CD1c-positive myeloid dendritic cell (primary cell): ENCODE data around the gene SCAP.
"Not testable (repeated sequence)": the region's sequence is repeated elsewhere in the genome, so short reads cannot be mapped to it uniquely, and the experiment has no call there.

Source experiments
- DNase-seq: peaks from one replicate; pipeline ENCODE4 v3.0.0-alpha.2; 2016; ENCODE audit errors: extremely low spot score

Gene SCAP

GRCh38 chr3:47399531-47400270, 76.0 kb downstream of the SCAP start:
- DNase-seq, result peak; percentile 39

- DNase-seq, result no peak
Measured at GRCh38 chr3:47399016-47399415, 76.7 kb downstream of the SCAP start.

GRCh38 chr3:47398228-47398627, 77.5 kb downstream of the SCAP start:
- DNase-seq, result no peak

GRCh38 chr3:47394881-47395280, 80.9 kb downstream of the SCAP start:
- DNase-seq, result no peak

GRCh38 chr3:47394140-47394870, 81.4 kb downstream of the SCAP start:
- no peak for DNase-seq

GRCh38 chr3:47392933-47393332, 82.8 kb downstream of the SCAP start:
- no peak for DNase-seq

GRCh38 chr3:47385796-47386195, 89.9 kb downstream of the SCAP start:
- no peak for DNase-seq

GRCh38 chr3:47385007-47385406, 90.7 kb downstream of the SCAP start:
- DNase-seq, result no peak

GRCh38 chr3:47384425-47384824, 91.3 kb downstream of the SCAP start:
- no peak for DNase-seq

GRCh38 chr3:47381317-47382157, 94.2 kb downstream of the SCAP start:
- peak; percentile 91 for DNase-seq

- peak; percentile 100 for DNase-seq
Measured at GRCh38 chr3:47380601-47381316, 95.0 kb downstream of the SCAP start, which contains the start of gene PTPN23. Gene PTPN23 (plus strand): TSS chr3:47381021. CDS start chr3:47381097, 76 bp downstream.

- no peak for DNase-seq
Measured at GRCh38 chr3:47380026-47380600, 95.6 kb downstream of the SCAP start.

- DNase-seq, result no peak
Measured at GRCh38 chr3:47379411-47379899, 96.3 kb downstream of the SCAP start.

GRCh38 chr3:47378869-47379268, 96.9 kb downstream of the SCAP start:
- DNase-seq, result no peak

- DNase-seq, result peak; percentile 49
Measured at GRCh38 chr3:47377186-47377585, 98.6 kb downstream of the SCAP start.

- no peak for DNase-seq
Measured at GRCh38 chr3:47376393-47376792, 99.3 kb downstream of the SCAP start.

- no peak for DNase-seq
Measured at GRCh38 chr3:47374587-47374986, 101.2 kb downstream of the SCAP start.

GRCh38 chr3:47370887-47371697, 104.6 kb downstream of the SCAP start:
- DNase-seq, result peak; percentile 19

GRCh38 chr3:47370020-47370419, 105.7 kb downstream of the SCAP start:
- DNase-seq, result not testable (repeated sequence)

GRCh38 chr3:47367631-47368030, 108.1 kb downstream of the SCAP start:
- no peak for DNase-seq
